Activated CD8-positive, alpha-beta memory T cell treated with anti-CD3 and anti-CD28 coated beads for 4 hours (primary cell): Measurements from ENCODE around the gene ARHGAP40.

Source experiments
- DNase-seq, 2 donors: peaks; one replicate each; pipeline ENCODE4 v3.0.0-alpha.2; 2020; ENCODE audit warnings: low read depth in 2 of 2

Gene ARHGAP40

DNA sequence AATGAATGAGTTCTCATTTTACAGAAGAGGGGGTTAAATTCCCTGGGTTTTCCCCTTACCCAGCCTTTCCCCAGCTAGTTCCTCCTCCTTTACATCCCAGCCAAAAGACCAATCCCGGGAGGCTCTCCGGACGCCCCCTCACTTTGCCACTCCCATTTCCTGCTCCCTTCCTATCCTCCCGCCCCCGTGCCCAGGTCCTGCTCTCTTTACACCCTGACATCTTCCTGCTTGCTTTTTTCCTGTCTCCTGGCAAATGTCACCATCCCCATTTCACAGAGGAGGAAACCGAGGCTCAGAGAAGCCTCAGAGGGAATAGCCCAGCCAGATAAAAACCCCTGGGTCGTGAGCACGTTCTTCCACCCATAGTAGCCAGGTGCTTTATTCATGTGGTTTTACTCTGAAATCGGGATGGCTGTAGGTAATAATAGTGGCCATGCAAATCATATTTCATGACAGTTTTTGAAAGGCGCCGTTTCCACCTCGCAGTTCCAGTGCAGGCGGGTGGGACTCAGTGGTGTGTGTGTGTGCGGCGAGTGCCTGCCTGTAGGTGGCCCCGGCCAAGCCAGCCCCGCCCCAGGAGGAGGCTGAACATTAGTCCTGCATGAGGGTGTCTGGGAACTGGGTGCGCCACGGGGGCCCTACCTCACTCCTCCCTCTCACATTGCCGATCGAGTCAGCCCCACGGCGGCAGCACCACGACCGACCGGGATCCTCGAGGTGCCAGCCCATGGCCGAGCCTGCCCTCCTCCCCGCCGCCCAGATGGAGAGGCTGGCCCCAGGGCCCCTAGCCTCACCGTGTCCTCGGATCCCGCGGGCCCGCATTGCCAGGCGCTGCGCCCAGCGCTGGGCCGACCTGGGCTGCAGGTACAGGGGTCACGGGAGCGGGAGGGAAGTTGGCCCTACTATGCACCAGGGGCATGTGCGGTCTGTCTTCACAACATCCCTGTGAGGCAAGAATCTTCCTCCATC, at the start of gene ARHGAP40:
Gene ARHGAP40, plus strand, starts transcription at position 594 of the 969 bp plus-strand sequence.
- no peak for DNase-seq

- DNase-seq = no peak
Measured at GRCh38 chr20:38554986-38555385, 46.6 kb upstream of the ARHGAP40 start.

GRCh38 chr20:38555395-38555794, 46.2 kb upstream of the ARHGAP40 start:
- DNase-seq = no peak

DNA sequence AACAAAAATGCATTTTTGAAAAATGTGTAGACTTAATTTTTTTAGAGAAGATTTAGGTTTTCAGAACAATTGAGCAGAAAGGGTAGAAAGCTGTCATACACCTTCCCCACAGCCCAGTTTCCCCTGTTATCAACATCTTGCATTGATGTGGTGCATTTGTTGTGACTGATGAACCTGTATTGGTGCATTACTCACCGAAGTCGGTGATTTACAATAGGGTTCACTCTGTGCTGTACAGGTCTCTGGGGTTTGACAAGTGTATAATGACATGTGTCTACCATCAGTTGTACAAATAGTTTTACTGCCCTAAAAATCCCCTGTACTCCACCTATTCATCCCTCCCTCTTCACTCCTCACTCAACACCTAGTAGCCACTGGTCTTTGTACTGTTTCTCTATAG, 44.4 kb upstream of the ARHGAP40 start:
- DNase-seq = no peak

DNA sequence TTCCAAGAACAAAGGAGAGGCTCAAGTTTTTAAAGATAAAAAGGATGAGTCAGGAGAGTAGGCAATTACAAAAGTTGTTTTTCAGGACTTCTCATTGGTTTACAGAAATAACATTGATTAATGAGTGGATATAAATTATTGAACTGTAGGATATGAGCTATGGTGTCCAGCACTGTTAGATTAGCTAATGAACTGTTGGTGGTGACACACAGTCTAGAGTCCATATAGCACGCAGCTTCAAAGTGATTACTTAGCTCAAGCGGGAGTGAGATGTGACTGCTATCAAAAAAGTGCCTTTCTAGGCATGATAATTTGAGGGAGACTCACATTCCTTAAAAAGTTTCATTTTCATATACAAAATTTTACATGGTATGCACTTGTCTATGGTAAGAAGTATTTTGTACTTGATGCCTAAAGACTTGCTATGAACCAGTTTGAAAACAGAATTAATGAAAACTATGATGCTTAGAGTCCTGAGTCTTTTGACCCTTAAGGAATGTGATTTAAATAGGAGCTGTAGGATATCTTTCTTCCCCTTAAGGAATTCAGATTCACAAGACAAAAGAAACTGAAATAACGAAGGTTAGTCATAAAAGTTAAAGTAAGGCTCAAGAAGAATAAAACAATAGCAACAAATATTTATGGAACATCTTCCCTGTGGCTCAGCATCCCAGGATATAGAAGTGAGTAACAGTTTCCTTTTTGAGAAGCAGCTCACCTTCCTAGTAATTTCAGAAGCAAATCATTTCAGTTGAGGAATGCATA, 42.8 kb upstream of the ARHGAP40 start:
- no peak for DNase-seq

DNA sequence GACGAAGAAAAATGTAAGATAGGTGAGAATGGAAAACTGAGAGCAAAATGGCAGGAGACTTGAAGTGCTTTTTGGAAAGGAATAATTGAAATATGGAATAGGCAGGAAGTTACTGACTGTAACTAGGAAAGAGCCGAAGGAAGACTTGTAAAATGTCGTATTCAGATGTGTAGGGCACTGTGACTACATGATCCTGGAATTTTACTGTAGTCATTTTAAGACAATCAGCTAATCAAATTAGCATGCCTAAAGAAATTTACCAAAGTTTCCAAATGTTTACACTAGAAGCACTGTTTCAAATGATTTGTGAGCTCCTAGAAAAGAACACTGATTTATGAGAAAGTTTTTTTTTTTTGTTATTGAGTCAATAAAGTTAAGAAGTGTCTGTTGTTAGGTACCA, 41.8 kb upstream of the ARHGAP40 start:
- DNase-seq = no peak

DNA sequence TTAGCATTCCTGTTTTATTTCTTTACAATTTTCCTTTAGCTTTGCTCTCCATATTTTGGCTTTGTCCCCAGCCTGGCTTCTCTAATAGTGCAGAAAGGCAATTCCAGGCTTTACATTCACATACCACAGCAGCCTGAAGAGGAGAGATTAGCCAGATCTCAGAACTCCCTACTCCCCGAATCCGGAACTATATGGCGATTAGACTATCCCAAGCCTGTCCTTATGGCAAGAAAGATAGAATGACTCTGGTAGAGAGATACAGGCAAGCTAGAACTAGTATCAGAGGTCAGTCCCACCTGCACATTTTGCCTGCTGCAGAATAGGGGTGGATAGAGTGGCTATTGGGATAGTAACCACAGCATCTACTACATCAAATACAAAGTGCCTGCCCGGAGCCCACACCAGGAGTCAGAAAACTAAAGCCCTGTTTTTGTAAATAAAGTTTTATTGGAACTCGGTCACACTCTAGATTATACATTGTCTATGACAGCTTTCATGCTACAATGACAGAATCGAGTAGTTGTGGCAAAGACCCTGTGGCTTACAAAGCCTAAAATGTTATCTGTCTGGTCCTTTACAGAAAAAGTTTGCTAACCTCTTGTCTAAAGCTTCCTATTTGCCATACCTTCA, 37.7 kb upstream of the ARHGAP40 start:
- DNase-seq = no peak

- DNase-seq = no peak
Measured at GRCh38 chr20:38564680-38565079, 36.9 kb upstream of the ARHGAP40 start.

DNA sequence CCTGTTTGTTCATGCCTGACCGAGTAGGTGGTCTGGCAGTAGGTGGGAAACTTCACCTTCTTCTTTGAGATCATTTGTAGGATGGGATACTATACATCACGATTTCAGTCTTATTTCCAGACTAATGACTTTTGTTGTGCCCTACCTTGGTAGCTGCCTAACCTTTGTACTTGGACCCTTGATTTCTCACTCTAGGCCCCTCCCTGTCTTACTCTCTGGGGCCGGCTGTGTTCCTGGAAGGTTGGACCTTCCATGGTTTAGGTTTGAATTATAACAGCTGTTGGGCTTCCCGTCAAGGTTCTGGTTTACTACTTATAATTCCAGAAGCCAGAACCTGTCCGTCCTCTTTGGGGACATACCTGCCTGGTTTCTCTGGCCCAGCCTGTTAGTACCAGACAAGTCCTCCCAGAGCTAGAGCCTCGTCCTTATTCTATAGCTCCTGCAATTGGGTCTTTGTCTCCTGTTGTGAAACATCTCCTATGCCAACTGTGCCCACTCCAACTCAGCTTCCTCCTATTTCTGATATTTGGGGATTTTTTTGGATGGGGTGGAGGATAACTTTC, 35.5 kb upstream of the ARHGAP40 start:
- no peak for DNase-seq

DNA sequence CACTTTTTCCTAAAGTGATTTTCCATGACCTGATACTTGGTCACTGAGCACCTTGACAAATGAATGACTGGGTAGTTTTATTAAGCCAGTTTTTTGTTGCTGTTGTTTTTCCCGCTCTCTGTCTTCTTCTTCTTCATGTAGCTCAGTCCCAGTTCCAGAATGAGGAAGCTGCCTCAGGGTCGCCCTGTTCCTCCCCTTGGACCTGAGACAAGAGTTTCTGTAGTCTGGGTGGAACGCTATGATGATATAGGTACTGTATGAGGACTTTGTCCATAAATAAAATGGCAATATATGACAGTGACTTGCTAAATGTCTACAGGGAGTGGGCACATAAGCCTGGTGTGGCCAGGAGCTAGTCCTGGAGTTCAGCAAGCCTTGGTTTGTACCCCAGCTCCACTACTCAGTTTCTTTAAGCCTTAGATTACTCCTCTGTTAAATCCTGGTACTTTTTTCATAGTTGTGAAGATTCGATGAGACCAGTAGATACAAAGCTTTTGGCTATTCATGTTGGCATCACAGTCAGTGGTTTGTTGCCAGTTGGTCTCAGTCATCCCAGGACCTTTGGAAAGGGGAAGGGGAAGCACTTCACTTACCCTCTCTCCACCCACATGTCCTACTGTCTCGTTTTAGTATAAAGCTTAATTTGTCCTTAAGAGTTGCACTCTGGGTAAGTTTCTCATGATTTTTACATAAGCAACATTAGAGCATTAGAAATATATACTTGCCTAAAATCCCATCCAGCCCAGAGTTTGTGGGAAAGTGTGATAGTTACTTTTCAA, 31.7 kb upstream of the ARHGAP40 start:
- no peak for DNase-seq

GRCh38 chr20:38573413-38573812, 28.2 kb upstream of the ARHGAP40 start:
- no peak for DNase-seq

- no peak for DNase-seq
Measured at GRCh38 chr20:38579219-38579910, 22.2 kb upstream of the ARHGAP40 start.

- no peak for DNase-seq
Measured at GRCh38 chr20:38579921-38580320, 21.7 kb upstream of the ARHGAP40 start.

- no peak for DNase-seq
Measured at GRCh38 chr20:38581013-38581412, 20.6 kb upstream of the ARHGAP40 start, which contains the start of gene ADIG. ADIG (plus strand) TSS chr20:38581197; CDS start chr20:38581251, 54 bp downstream.

DNA sequence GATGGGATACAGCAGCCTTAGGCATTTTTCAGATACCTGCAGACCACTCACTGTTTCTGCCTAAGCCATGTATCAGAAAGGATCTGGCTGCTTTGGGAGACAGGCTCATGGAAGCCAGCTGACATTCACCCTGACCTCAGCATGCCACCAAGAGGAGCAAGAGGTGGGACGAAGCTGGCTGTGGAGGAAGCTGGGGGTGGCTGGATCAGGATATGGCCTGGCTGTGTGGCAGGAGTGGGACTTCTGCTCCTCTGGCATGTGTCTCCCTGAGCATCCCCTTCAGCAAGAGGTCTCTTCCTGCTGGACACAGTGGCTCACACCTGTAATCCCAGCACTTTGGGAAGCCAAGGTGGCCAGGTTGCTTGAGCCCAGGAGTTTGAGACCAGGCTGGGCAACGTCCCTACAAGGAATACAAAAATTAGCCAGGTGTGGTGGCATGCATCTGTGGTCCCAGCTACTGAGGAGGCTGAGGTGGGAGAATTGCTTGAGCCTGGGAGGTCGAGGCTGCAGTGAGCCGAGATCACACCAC, 19.7 kb upstream of the ARHGAP40 start:
- DNase-seq = no peak

GRCh38 chr20:38583306-38583705, 18.3 kb upstream of the ARHGAP40 start:
- DNase-seq = no peak

- DNase-seq = no peak
Measured at GRCh38 chr20:38584099-38584763, 17.4 kb upstream of the ARHGAP40 start.

DNA sequence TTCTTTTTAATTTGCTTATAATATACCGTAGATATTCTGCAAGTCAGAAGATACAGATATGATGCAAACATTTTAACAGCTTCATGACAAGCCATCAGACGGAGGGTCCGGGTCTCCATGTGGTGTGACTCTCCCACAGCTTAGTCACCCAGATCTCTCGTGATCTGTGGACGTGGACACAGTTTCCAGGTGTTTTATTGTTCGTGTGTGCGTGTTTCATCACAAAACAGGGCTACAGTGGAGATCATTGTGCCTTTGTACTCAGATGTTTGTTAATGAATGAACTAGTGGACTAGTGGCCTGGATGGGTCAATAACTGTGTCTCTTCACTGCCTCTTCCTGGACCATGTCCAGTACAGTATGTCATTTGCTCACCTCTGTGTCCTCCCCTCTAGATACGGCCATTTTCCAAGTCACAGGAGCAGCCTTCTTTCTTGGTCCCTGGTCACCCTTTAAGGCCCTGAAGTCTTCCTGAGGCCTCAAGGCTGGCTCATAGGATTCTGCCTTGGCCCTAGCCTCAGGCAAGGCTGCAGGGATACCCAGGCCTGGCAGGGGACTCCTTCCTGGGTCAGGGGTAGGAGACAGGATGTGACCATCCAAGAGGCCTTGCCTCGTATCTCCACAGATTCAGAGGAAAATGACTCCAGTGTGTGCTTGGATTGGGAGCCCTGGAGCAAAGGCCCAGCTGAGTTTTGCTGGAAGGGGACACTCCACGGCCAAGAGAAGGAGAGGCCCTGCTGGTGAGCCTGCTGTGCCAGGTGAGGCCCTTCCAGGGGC, 16.0 kb upstream of the ARHGAP40 start:
- DNase-seq = no peak

DNA sequence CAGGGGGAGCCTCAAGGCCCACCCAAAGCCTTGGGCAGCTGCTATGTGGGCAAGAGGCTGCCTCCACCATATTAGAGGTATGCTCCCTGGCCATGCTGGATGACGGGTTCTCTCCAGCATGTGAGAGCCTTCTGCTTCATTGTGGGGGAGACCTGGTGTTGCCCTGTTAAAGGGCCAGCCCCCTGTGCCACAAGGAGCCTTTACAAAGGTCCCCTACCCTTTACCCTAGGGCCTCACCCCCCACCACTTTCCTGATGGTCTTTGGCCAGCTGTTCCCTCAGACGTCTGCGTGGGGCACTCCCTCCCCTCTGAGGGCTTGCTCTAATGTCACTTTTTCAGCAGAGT, 15.5 kb upstream of the ARHGAP40 start:
- DNase-seq = no peak
